ENCODE data around the gene NUP37.

GRCh38 chr12:102043928-102044327 lies 76.0 kb downstream of the NUP37 start:
- TF ChIP-seq EZH2 (IDR thresholded peaks at IDR 0.05; ENCODE audit: borderline replicate concordance, insufficient read depth, low read depth, low read length, poor library complexity, severe bottlenecking) (no peak), CTCF (IDR thresholded peaks at IDR 0.05) (no peak)
